SKM-1 (cell line): ENCODE measurements around the gene VSIG4.
A peak's percentile ranks its signal among the peaks of the same experiment; 100 is the strongest.

ENCODE experiments used
- DNase-seq: peaks from one replicate; lab custom pipeline; 2025; ENCODE audit not compliant: unreplicated experiment; lab: John Stamatoyannopoulos, UW

Gene VSIG4

GRCh38 chrX:66024570-66024969 is 15.3 kb downstream of the VSIG4 start:
- DNase-seq = no peak

- DNase-seq = no peak
Measured at GRCh38 chrX:66024092-66024467, 15.8 kb downstream of the VSIG4 start.

GRCh38 chrX:66023385-66024091 is 16.3 kb downstream of the VSIG4 start:
- DNase-seq = no peak

GRCh38 chrX:66022632-66023384 is 17.1 kb downstream of the VSIG4 start:
- peak; percentile 10 for DNase-seq

- no peak for DNase-seq
Measured at GRCh38 chrX:66021765-66022631, 17.9 kb downstream of the VSIG4 start.

- no peak for DNase-seq
Measured at GRCh38 chrX:66021401-66021764, 18.5 kb downstream of the VSIG4 start.

GRCh38 chrX:66020631-66021334 is 19.1 kb downstream of the VSIG4 start:
- DNase-seq = no peak

GRCh38 chrX:66019974-66020373 is 19.9 kb downstream of the VSIG4 start:
- DNase-seq = no peak

- DNase-seq = no peak
Measured at GRCh38 chrX:66019310-66019652, 20.6 kb downstream of the VSIG4 start.

- peak; percentile 14 for DNase-seq
Measured at GRCh38 chrX:66018585-66019309, 21.1 kb downstream of the VSIG4 start.

- DNase-seq = no peak
Measured at GRCh38 chrX:66017659-66018170, 22.2 kb downstream of the VSIG4 start.

- no peak for DNase-seq
Measured at GRCh38 chrX:66016905-66017658, 22.8 kb downstream of the VSIG4 start.

GRCh38 chrX:66015900-66016689 is 23.8 kb downstream of the VSIG4 start:
- DNase-seq = no peak

GRCh38 chrX:66015152-66015831 is 24.6 kb downstream of the VSIG4 start:
- peak; percentile 72 for DNase-seq

GRCh38 chrX:66014556-66014955 is 25.3 kb downstream of the VSIG4 start:
- no peak for DNase-seq

GRCh38 chrX:66014084-66014483 is 25.8 kb downstream of the VSIG4 start:
- no peak for DNase-seq

- peak; percentile 51 for DNase-seq
Measured at GRCh38 chrX:66013194-66013816, 26.6 kb downstream of the VSIG4 start.

- DNase-seq = peak; percentile 73
Measured at GRCh38 chrX:66012094-66012534, 27.8 kb downstream of the VSIG4 start.
